ENCODE results near the gene NEUROG1. TPM values are rescaled to one million over a fixed set of nuclear protein-coding genes. Genes with fewer than 3 reads are reported as not detected.

NEUROG1 gene
- total and polyA plus RNA-seq, 10 of the 15 experiments (the other 5 are each of a cell fraction or from before 2014, with no cell fraction given): not detected

DNA sequence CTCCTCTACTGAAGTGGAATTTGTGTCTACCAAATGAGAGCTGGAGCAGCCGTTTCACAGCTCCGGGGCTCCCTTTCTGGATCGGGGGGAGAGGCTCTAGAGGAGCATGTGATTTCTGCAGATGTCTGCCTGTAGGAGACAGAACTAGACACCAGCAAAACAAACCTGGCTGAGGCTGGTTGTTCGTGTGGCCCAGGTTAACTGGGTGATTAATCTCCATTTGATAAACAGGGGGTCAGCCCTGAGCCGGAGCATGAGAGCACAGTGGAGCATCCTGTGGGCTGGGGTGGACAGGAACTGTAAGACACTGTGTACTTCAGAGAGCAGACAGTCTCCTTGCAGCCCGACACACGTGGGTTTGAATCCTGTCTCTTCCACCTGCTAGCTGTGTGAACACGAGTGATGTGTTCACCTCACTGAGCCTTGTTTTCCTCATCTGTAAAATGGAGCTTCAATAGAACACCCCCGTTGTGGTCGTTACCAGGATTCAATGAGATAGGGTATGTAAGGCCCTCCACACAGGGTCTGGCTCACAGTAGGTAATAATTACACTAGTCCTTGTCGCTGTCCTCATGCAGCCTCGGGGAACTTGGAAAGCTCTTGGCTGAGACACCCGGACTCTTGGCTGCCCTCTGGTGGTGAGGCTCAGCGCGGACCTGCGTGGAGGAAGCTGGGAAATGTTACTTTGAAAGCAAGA, 30.1 kb upstream of the NEUROG1 start:
- peak; percentile 84 for FAIRE-seq
- Histone ChIP-seq H3K4me3 (no peak overlapping the region), H3K27ac (ENCODE audit: control insufficient read depth, insufficient read depth) (no peak overlapping the region), H3K4me2 (ENCODE audit: control insufficient read depth, insufficient read depth) (no peak overlapping the region), H2AFZ (ENCODE audit: control insufficient read depth, low read depth, low read length) (no peak overlapping the region), H3K79me2 (ENCODE audit: control insufficient read depth, insufficient read depth, low read length) (no peaks in the 10 kb centered on the region), H4K20me1 (ENCODE audit: control insufficient read depth, insufficient read depth) (no peaks in the 10 kb centered on the region), H3K4me1 (ENCODE audit: control insufficient read depth, insufficient read depth, low read length) (no peaks in the 10 kb centered on the region; the same call in 1 of the 2 replicates), H3K9me3 (replicated peaks; ENCODE audit: control insufficient read depth, insufficient read depth, low read length) (no peaks in the 10 kb centered on the region), H3K27me3 (replicated peaks in 1 of 2; ENCODE audit: control insufficient read depth in 2 of 2, insufficient read depth in 2 of 2, low read length in 1 of 2) (peaks cover 0 to 3% of the 10 kb centered on the region in 2 experiments; a peak in 3 of 4 replicates), H3K36me3 (ENCODE audit: control insufficient read depth in 2 of 2, insufficient read depth in 2 of 2, low read length in 1 of 2) (no peaks in the 10 kb centered on the region), H3K9ac (ENCODE audit: control insufficient read depth, insufficient read depth, low read length) (no peak overlapping the region)
- ATAC-seq: peak; percentile 92
- ChIA-PET CTCF (interaction anchor here (0.6 to 10.2 kb wide), 36 partner anchors 8 to 692 kb away, joined by 3 to 203 read pairs (median 4); partner anchors contain the start of gene SLC25A48), POLR2A (no interaction called here), RAD21 (ENCODE audit: unreplicated experiment) (interaction anchor here (0.9 to 2.3 kb wide), 8 partner anchors 14 to 265 kb away, joined by 3 to 14 read pairs (median 3); no protein-coding TSS in a partner anchor), SMC1A (ENCODE audit: uncharacterized antibody, unreplicated experiment) (interaction anchor here (0.6 to 3.1 kb wide), 10 partner anchors 10 to 1896 kb away, joined by 3 to 18 read pairs (median 4); no protein-coding TSS in a partner anchor)
- in situ Hi-C loops (cut with MboI) (no loop called here), intact Hi-C loops (cut with micrococcal nuclease; ENCODE audit: unreplicated experiment) (loop anchor here (2.0 kb wide), 1 partner anchor 99 kb away; no protein-coding TSS in a partner anchor)
- 14% methylated on average over 16 of the region's 16 CpGs for whole genome bisulfite sequencing (ENCODE audit: insufficient coverage, insufficient replicate concordance, low lambda C conversion rate, missing lambda C conversion rate)
- TF ChIP-seq MTA3 (IDR thresholded peaks at IDR 0.05; ENCODE audit: borderline replicate concordance, low read length): no peak
- TF ChIP-seq SREBF1 (IDR thresholded peaks at IDR 0.05; ENCODE audit: low read length): no peak
- no peak for TF ChIP-seq SMARCA5 (IDR thresholded peaks at IDR 0.05)
- no peak for TF ChIP-seq CHD1 (IDR thresholded peaks at IDR 0.05; ENCODE audit: low read depth, low read length)
- no peak for TF ChIP-seq ATF7 (IDR thresholded peaks at IDR 0.05; ENCODE audit: low read depth)
- 0 out of 2 replicates have a peak, but pooled peaks have one; percentile 38 for TF ChIP-seq YY1 (IDR thresholded peaks at IDR 0.05; ENCODE audit: low read depth, low read length)
- no peak for TF ChIP-seq GATAD2B (conservative IDR thresholded peaks at IDR 0.05; ENCODE audit: low read depth)
- TF ChIP-seq SMC3 (IDR thresholded peaks at IDR 0.05; ENCODE audit: borderline replicate concordance, low read length): peak; percentile 65
- TF ChIP-seq, protein P1, sequence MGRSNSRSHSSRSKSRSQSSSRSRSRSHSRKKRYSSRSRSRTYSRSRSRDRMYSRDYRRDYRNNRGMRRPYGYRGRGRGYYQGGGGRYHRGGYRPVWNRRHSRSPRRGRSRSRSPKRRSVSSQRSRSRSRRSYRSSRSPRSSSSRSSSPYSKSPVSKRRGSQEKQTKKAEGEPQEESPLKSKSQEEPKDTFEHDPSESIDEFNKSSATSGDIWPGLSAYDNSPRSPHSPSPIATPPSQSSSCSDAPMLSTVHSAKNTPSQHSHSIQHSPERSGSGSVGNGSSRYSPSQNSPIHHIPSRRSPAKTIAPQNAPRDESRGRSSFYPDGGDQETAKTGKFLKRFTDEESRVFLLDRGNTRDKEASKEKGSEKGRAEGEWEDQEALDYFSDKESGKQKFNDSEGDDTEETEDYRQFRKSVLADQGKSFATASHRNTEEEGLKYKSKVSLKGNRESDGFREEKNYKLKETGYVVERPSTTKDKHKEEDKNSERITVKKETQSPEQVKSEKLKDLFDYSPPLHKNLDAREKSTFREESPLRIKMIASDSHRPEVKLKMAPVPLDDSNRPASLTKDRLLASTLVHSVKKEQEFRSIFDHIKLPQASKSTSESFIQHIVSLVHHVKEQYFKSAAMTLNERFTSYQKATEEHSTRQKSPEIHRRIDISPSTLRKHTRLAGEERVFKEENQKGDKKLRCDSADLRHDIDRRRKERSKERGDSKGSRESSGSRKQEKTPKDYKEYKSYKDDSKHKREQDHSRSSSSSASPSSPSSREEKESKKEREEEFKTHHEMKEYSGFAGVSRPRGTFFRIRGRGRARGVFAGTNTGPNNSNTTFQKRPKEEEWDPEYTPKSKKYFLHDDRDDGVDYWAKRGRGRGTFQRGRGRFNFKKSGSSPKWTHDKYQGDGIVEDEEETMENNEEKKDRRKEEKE (IDR thresholded peaks at IDR 0.05): no peak
- peak; percentile 50; the same call in 1 of the 2 replicates for TF ChIP-seq RAD21 (IDR thresholded peaks at IDR 0.05; ENCODE audit: insufficient read depth, low read depth, low read length)
- TF ChIP-seq DPF2 (IDR thresholded peaks at IDR 0.05): no peak
- TF ChIP-seq, protein P2, sequence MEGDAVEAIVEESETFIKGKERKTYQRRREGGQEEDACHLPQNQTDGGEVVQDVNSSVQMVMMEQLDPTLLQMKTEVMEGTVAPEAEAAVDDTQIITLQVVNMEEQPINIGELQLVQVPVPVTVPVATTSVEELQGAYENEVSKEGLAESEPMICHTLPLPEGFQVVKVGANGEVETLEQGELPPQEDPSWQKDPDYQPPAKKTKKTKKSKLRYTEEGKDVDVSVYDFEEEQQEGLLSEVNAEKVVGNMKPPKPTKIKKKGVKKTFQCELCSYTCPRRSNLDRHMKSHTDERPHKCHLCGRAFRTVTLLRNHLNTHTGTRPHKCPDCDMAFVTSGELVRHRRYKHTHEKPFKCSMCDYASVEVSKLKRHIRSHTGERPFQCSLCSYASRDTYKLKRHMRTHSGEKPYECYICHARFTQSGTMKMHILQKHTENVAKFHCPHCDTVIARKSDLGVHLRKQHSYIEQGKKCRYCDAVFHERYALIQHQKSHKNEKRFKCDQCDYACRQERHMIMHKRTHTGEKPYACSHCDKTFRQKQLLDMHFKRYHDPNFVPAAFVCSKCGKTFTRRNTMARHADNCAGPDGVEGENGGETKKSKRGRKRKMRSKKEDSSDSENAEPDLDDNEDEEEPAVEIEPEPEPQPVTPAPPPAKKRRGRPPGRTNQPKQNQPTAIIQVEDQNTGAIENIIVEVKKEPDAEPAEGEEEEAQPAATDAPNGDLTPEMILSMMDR (IDR thresholded peaks at IDR 0.05 in 2 of 3, conservative IDR thresholded peaks at IDR 0.05 in 1 of 3; ENCODE audit: control insufficient read depth in 2 of 3, extremely low read depth in 1 of 3, insufficient read depth in 1 of 3, low read depth in 3 of 3, low read length in 3 of 3): peak; percentile 83 to 97 (median 94)
- TF ChIP-seq SUPT20H (IDR thresholded peaks at IDR 0.05; ENCODE audit: borderline replicate concordance, control insufficient read depth, low read depth, low read length): no peak
- no peak for DNase-seq (ENCODE audit: low read depth, low spot score)
- BruUV-seq (replicated peaks): no TSS peak

Measured in GM12878 (cell line).